ENCODE data around the gene ST6GALNAC1.

DNA sequence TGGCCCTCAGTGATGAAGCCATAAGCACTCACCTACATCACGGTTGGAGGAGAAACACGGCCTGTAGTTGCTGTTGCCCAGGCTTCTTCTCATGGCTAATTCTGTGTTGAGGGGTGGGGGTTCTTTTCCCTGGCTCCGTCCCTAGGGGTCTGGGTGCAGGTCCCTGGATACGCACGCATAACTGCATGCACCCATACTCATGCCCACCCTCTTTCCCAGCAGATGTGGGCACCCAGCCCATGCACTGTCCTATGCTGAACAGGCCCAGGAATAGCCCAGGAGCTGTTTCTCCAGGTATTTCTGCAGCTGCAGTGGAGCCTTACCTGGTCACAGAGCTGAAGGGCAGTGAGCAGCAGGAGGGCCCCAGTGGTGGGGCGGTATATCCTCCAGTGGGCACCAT, 18.1 kb downstream of the ST6GALNAC1 start:
- TF ChIP-seq, protein P1, sequence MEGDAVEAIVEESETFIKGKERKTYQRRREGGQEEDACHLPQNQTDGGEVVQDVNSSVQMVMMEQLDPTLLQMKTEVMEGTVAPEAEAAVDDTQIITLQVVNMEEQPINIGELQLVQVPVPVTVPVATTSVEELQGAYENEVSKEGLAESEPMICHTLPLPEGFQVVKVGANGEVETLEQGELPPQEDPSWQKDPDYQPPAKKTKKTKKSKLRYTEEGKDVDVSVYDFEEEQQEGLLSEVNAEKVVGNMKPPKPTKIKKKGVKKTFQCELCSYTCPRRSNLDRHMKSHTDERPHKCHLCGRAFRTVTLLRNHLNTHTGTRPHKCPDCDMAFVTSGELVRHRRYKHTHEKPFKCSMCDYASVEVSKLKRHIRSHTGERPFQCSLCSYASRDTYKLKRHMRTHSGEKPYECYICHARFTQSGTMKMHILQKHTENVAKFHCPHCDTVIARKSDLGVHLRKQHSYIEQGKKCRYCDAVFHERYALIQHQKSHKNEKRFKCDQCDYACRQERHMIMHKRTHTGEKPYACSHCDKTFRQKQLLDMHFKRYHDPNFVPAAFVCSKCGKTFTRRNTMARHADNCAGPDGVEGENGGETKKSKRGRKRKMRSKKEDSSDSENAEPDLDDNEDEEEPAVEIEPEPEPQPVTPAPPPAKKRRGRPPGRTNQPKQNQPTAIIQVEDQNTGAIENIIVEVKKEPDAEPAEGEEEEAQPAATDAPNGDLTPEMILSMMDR (IDR thresholded peaks at IDR 0.05), result no peak
- TF ChIP-seq ZFX (IDR thresholded peaks at IDR 0.05; ENCODE audit: borderline replicate concordance), result no peak
